LHCN-M2 (cell line): ENCODE measurements around the gene UTP14C. TPM values are rescaled to one million over a fixed set of nuclear protein-coding genes. Genes with fewer than 3 reads are reported as not detected.
"Not testable (repeated sequence)": the region's sequence is repeated elsewhere in the genome, so short reads cannot be mapped to it uniquely, and the experiment has no call there.

Source experiments
- DNase-seq: peaks from one replicate; pipeline ENCODE4 v3.0.0-alpha.2; 2012; ENCODE audit warnings: low read depth
- polyA plus RNA-seq: library from polyadenylated mRNA; unstranded; fragments of >200 nt; gene quantifications from one replicate; pipeline ENCODE4 v1.2.1, GENCODE V29; 2012; ENCODE audit warnings: missing spikeins
- total RNA-seq: library from RNA; depleted of rRNA; stranded (reverse); fragments of >200 nt; gene quantifications from 2 replicates; pipeline ENCODE4 v1.2.3, GENCODE V29; 2014; rRNA removed

UTP14C gene, protein sequence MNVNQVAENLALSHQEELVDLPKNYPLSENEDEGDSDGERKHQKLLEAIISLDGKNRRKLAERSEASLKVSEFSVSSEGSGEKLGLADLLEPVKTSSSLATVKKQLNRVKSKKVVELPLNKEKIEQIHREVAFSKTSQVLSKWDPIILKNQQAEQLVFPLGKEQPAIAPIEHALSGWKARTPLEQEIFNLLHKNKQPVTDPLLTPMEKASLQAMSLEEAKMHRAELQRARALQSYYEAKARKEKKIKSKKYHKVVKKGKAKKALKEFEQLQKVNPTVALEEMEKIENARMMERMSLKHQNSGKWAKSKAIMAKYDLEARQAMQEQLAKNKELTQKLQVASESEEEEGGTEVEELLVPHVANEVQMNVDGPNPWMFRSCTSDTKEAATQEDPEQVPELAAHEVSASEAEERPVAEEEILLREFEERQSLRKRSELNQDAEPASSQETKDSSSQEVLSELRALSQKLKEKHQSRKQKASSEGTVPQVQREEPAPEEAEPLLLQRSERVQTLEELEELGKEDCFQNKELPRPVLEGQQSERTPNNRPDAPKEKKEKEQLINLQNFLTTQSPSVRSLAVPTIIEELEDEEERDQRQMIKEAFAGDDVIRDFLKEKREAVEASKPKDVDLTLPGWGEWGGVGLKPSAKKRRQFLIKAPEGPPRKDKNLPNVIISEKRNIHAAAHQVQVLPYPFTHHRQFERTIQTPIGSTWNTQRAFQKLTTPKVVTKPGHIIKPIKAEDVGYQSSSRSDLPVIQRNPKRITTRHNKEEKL
- 9.6 and 12.2 TPM in 2 replicates for total RNA-seq
- 4.9 TPM for polyA plus RNA-seq

DNA sequence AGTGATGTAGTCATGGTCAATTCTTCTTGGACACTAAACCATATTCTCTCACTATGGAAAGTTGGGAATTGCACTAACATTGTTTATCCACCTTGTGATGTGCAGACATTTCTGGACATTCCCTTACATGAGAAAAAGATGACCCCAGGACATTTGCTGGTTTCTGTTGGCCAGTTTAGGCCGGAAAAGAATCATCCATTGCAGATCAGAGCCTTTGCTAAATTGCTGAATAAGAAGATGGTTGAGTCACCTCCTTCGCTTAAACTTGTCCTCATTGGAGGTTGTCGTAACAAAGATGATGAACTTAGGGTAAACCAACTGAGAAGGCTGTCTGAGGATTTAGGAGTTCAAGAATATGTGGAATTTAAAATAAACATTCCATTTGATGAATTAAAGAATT is at the start of gene UTP14C:
Gene UTP14C, plus strand, starts transcription at position 211 of the 400 bp plus-strand sequence. CDS start 4,114 bp downstream, outside the sequence.
- no peak for DNase-seq

DNA sequence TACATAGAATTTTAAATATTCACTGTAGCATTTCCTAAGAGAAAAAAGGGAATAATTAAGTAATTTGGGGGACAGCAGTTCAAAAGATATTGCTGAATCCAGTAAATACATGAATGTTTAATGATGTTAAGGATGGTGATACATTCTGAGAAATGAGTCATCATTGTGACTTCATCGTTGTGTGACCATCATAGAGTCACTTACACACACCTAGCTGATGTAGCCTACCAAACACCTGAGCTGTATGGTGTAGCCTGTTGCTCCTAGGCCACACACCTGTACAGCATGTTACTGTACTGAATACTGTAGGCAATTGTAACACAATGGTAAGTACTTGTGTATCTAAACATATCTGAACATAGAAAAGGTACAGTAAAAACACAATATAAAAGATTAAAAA is 48.1 kb upstream of the UTP14C start:
- DNase-seq = no peak

DNA sequence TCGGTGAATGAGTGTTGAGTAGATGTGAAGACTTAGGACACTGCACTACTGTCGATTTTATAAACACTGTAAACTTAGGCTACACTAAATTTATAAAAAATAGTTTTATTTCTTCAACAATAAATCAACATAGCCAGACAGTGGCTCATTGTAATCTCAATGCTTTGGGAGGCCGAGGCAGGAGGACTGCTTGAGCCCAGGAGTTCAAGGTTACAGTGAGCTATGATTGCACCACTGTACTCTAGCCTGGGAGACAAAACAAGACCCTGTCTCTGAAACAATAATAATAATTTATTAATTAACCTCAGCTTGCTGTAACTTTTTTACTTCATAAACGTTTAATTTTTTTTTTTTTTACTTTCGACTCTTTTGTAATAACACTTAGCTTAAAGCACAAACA is 47.6 kb upstream of the UTP14C start:
- DNase-seq = no peak

DNA sequence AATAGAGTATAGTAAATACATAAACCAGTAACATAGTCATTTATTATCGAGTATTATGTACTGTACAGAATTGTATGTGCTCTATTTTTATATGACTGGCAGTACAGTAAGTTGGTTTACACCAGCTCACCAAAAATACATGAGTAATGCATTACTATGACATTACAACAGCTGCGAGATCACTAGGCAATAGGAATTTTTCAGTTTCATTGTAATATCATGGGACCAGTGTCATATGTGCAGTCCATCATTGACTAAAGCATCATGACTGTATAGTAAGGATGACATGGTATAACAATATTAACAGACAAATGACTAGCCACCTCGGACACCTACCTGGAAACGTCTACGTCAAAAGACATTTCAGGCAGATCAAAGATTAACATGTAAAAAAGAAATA is 46.9 kb upstream of the UTP14C start:
- DNase-seq = peak; percentile 63

DNA sequence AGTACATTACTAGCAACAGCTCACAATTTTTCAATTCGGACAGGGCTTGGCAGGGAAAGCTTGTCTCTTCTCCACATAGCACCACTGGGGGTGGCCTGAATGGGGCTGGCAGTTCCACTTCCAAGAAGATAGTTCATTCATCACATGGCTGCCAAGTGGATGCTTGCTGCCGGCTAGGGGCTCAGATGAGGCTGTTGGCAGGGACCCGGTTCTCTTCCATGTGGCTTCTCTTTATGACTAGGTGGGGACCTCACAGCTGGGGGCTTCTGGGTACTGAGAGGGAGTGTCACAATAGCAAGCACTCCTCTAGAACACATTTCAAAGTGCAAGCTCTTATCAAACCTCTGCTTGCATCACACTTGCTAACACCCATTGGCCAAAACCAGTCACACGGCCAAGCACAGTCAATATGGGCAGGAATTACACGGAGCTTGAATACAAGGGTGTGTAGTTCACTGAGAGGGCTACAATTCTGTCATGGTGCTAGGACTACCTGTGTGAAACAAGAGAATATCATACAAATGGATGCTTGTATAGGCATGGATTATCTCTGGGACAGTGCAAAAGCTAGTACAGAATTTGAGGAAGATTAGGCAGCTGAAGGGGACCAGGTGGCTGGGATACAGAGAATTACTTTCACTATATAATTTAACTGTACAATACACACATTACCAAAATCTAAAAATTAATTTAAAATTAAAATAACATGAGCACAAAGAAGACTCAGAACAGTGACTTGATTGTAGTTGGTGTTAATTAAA is 45.5 kb upstream of the UTP14C start:
- no peak for DNase-seq

DNA sequence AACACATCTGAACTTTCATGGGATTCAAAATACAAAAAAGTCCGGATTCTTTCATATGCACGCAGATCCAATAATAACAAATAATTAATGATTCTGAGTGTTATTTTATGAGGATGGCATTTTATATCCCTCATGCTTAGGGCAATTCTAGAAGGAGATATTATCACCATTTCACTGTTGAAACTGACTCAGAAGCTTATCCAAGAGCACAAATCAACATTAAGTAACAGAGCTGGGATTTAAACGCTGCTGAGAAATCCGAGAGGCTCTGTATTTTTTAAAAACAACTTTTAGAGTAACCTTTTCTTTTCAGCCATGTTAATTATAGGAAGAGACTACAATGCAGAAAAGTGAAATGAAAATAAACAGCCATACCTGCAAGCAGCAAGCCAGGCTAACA is 43.6 kb upstream of the UTP14C start:
- DNase-seq = no peak

DNA sequence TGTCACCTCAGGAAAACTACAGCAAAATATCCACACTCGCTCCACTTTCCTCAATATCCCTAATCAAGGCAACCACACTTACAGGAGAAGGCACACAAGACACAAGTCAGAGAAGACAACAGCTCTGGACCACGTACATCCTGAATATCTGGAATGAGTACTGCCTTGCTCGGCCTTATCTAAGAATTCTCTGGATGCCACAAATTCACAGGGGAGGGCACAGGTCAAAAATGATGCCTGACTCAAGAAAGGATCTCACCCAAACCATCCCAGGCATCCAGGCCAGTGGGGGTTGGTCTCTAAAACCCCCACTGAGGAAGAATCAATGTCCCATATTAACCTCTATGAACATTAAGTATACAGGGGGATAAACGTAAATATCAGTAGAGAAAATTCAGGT is 43.1 kb upstream of the UTP14C start:
- no peak for DNase-seq

DNA sequence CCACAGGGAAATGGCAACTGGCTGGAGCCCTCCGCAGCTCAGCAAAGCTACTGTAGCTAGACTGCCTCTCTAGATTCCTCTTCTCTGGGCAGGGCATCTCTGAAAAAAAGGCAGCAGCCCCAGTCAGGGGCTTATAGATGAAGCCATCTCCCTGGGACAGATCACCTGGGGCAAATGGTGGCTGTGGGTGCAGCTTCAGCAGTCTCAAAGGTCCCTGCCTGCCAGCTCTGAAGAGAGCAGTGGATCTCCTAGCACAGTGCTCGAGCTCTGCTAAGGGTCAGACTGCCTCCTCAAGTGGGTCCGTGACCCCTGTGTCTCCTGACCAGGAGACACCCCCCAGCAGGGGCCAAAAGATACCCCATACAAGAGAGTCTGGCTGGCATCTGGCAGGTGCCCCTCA is 41.2 kb upstream of the UTP14C start:
- not testable (repeated sequence) for DNase-seq

DNA sequence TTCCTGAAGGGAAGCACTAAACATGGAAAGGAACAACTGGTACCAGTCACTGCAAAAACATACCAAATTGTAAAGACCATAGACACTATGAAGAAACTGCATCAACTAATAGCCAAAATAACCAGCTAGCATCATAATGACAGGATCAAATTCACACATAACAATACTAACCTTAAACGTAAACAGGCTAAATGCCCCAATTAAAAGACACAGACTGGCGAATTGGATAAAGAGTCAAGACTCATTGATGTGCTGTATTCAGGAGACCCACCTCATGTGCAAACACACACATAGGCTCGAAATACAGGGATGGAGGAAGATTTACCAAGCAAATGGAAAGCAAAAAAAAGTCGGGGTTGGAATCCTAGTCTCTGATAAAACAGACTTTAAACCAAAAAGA is 39.6 kb upstream of the UTP14C start:
- not testable (repeated sequence) for DNase-seq

DNA sequence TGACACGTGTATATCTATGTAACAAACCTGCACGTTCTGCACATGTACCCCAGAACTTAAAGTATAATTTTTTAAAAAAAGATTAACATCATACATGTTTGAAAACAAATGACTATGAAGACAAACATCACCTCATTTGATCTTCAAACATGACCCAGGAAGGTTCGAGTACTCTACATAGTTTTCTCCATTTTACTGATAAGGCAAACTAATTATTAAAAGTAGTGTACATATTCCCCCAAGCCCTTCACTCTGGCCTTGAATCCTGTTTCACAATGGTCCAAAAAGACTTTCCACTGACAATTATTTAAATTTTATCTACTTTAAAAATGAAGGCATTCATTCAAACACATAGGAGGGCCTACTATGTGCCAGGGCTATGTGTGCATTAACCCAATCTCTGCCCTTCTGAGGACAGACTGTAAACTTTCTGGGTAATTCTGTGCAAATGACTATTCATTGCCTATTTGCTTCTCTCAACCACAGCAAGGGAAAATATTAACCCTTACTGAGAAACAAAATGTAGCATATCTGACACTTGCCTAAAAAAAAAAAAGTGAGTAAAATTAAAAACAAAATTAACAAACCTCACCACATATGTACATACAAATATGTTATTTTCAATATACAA is 35.4 kb upstream of the UTP14C start:
- DNase-seq = no peak

DNA sequence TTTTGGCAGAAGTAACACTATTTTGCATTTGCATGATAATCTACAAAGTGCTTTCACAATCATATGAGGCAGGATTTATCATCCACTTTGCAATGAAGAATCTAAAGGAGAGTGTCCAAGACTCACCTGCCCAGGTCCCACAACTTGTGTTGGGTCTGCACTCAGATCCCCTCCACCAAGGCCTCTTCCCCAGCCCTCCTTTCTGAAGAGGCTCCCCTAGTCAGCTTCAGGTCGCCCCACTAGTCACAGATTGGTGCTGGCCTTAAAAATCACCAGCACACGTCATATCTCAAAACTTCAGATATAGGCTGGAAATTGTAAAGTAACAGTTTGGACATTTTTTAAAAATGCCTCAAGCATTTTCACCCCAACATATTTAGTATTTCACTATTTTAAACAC is 30.8 kb upstream of the UTP14C start:
- DNase-seq = no peak

DNA sequence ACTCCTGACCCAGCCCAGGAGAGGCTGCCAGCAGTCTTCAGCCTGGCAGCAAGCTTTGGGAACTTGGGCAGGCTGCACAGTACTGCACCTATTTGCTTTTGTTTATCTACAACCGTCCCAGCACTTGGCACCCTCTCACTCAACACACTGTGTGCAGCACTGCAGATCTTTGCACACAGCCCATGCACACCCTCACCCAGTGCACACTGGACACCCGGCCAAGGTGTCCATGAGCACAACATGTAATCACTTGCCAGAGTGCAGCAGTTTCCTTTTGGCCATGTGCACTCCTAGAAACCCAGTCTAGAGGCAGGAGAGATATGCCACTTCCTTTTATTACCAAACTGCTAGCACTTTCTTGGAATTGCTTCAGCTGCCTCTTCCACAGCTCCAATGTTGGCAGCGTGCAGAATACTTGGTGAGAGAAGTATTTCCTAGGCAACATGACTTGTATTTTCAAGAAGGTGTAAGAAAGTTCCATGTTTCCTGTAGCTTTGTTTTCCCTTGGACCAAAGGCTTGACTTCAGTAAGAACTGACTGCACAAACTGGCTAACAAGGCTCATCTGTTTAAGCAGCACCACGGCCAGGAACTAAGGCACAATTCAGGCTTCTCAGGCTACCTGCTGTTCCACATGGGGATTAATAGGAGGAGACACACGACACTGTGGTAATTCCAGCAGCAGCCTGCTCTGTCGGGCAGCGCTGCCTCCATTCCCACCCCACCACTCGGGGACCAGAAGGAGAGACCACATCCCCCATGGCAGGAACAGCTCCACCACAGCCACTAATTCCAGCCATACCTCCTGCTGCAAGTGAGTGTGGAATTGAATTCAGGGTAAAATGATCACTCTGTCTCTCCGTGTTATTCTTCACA is 28.6 kb upstream of the UTP14C start:
- no peak for DNase-seq

DNA sequence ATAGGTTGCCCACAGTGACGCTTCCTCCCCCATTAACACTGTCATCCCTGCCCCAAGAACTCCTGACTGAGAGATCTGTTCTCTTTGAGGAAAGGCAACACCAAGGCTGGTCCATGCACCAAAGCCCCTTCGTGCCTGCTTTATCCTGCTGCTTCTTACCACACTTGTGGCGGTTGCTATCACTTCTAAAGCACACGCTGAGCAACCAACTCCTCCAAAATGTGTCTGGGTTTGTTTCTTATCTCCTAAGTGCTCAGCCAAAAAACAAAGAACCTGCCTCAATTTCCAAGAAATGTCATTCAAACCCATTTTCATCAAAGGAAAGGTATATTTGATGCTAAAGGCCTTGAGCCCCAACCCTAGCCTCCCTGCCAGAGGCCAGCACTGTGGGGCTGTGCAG is 27.9 kb upstream of the UTP14C start:
- no peak for DNase-seq

DNA sequence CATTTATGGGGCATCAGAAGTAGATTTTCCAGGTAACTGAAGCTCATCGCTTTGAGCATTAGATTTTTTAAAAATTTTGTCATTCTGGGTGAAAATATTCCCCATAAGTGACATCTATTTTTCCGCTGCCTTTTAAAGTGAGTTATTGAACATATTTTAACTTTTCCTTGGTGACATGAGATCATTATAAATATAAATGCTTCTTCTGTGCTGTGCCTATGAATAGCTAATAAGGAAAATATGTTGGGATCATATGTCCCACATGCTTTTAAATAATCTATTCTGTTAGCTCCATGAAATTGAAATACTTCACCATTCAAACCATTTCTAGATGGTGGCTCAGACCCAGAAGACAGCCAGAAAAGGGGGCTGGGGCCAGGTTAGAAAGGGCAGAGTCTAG is 27.3 kb upstream of the UTP14C start:
- DNase-seq = no peak

DNA sequence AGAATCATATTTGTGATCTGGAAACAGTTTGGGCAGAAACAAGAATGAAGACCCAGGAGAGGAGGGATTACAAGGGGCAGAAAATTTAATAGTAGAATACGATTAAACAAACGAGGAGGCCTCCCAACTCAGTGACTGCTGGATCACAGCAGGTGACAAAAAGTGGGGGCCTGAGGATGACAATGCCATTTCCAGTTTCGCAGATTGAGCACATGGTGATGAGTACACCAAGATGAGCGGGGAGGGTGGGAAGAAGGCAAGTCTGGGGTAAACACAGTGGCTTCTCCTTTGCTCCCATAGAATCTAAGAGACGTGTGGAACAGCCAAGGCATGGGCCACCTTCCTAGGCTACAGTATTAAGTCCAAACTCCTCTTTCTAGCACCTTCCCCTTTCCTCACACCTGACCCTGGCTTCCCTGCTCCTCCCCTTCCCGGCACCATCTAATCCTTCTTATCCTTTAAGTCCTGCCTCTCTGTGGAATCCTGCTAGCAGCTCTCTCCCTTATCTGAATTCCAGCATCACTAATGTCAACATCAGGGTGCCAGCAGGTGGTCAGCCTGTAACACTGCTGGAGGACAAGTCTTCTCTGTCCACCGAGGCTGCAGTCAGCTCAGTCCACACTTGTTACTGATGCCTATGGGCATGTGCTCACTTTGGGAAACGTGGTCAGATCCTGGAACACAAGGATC is 26.7 kb upstream of the UTP14C start:
- no peak for DNase-seq

DNA sequence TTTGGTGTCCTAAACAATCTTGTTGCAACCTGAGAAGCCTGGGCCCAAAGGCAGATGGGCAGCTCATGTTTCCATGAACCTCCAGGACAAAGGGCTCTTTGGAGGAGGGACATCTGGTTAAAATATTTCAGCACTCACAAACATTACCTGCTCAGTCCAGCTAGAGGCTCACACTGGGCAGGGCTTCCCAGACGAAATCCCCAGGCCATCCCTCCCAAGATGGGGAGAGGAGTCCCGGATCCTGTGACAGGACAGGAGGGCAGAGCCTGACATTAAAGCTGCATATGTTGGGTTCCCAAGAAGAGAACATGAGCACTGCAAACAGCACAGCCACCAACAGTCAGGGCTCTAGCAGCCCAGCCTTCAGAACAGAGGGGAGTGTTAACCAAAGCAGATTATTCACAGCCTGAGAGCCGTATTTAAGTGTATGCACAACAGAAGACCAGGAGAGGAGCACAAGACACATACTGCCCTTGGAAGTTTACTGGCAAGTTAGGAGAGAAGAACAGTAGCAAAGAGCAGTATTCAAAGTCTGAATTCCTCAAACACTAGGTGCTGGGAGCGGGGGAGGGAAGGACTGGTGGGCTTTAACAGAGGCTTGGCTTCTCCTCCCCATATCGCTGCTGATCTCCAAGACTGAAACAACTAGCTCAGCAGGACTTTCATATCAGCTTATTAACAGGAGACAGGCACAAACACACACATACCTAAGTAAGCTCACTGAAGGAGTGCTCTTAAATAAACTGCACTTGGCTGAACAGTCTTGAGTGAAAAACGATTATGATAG is 25.6 kb upstream of the UTP14C start:
- DNase-seq = no peak

DNA sequence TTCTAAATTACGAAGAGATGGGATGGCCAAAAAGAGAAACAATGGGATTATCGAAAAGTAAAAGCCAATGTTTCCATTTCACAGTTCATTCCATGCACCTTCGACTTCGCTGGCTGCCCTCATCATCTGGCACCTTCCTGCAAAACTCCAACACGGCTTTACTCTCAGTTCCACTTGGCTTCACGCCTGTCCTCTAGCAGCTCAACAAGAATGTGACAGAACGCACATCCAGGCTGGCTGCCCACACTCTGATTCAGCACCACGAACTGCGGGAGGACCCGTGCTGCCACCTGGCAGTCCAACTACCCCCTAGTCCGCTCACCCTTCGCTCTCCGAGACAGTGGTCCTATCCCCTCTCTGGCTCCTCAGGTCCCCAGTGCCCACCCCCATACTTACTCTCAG is 25.0 kb upstream of the UTP14C start:
- DNase-seq = no peak

DNA sequence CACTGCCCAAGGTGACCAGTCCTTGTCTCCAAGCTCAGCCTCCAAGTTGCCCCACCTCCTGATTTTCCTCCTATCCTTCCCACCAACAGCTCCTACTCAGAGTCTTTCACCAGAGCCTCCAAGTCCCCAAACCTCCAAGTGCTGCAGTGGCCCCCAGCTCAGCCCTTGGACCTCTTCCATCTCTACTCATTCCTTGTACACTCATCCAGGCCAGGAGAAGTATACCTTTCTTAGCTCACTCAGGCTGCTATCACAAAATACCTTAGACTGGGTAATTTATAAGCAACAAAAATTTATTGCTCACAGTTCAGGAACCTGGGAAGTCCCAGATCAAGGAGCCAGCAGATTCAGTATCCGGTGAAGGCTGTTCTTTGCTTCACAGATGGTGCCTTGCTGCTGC is 24.6 kb upstream of the UTP14C start:
- no peak for DNase-seq

DNA sequence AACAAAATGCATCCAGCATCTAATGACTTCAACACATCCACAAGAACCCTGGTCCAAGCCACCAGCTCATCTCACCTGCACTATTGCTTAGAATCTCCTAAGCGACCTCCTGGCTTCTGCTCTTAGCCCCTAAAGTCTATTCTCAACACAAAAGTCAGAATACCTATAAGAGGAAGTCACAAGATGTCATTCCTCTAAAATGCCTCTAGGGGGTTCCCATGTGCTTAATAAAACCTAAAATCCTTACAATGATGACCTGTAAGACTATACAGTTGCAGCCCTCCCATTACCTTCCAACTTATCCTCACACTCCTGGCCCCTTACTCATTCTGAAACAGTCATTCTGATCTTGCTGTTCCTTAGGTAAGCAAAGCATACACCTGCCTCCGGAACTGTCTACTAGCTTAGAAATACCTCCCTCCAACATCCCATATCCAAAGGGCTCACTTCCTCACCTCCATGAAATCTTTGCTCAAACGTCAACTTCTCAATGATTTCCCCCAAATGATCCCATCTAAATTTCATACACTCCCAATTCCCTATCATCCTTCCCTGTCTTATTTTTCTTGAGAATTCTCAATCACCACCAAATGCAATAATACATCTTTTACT is 23.3 kb upstream of the UTP14C start:
- DNase-seq = peak; percentile 19
